H9 (cell line): ENCODE measurements around the gene KLK11. TPM values are rescaled to one million over a fixed set of nuclear protein-coding genes. Genes with fewer than 3 reads are reported as not detected.

Experiments used
- DNase-seq: peaks from one replicate; pipeline ENCODE4 v3.0.0-alpha.2; 2017
- H2AFZ ChIP-seq: one replicate; pipeline ENCODE4 v1.6.1; 2013; ENCODE audit warnings: mild to moderate bottlenecking, low read length, control low read depth, moderate library complexity
- H2AK5ac ChIP-seq: 2 replicates; pipeline ENCODE4 v1.6.1; 2013; ENCODE audit warnings: low read length, control low read depth, mixed read lengths; ENCODE audit not compliant: insufficient read length
- H2BK120ac ChIP-seq: one replicate; pipeline ENCODE4 v1.6.1; 2013; ENCODE audit warnings: low read depth, mild to moderate bottlenecking, low read length, control low read depth, inconsistent platforms; ENCODE audit not compliant: poor library complexity, severe bottlenecking
- H2BK12ac ChIP-seq: 2 replicates; pipeline ENCODE4 v1.6.1; 2013; ENCODE audit warnings: low read length, control low read depth, mixed read lengths, low read depth; ENCODE audit not compliant: insufficient read length
- H2BK15ac ChIP-seq: 2 replicates; pipeline ENCODE4 v1.6.1; 2013; ENCODE audit warnings: low read depth, low read length, control low read depth
- H2BK20ac ChIP-seq: one replicate; pipeline ENCODE4 v1.6.1; 2013; ENCODE audit warnings: low read depth, mild to moderate bottlenecking, low read length, control low read depth, inconsistent platforms; ENCODE audit not compliant: poor library complexity, severe bottlenecking
- H2BK5ac ChIP-seq: 2 replicates; pipeline ENCODE4 v1.6.1; 2013; ENCODE audit warnings: low read length, control low read depth, mixed read lengths; ENCODE audit not compliant: insufficient read length
- H3K14ac ChIP-seq: 2 replicates; pipeline ENCODE4 v1.6.1; 2013; ENCODE audit warnings: low read length, control low read depth; ENCODE audit not compliant: insufficient read depth
- H3K18ac ChIP-seq: 2 replicates; pipeline ENCODE4 v1.6.1; 2013; ENCODE audit warnings: low read depth, mild to moderate bottlenecking, mixed read lengths, low read length, control low read depth; ENCODE audit not compliant: insufficient read length
- H3K23ac ChIP-seq: 2 replicates; pipeline ENCODE4 v1.6.1; 2013; ENCODE audit warnings: low read length, control low read depth, mixed read lengths, low read depth; ENCODE audit not compliant: insufficient read length
- H3K23me2 ChIP-seq: 2 replicates; pipeline ENCODE4 v1.6.1; 2013; ENCODE audit warnings: low read depth, mild to moderate bottlenecking, mixed read lengths, low read length, control low read depth; ENCODE audit not compliant: insufficient read length, poor library complexity, severe bottlenecking
- H3K27ac ChIP-seq: 2 replicates; pipeline ENCODE4 v1.5.1; 2013; ENCODE audit warnings: low read length, control low read depth, mixed read lengths, low read depth; ENCODE audit not compliant: insufficient read length
- H3K27me3 ChIP-seq: 2 replicates; pipeline ENCODE4 v1.6.1; 2013; ENCODE audit warnings: low read length, control low read depth, inconsistent platforms; ENCODE audit not compliant: insufficient read depth
- H3K4ac ChIP-seq: 2 replicates; pipeline ENCODE4 v1.6.1; 2013; ENCODE audit warnings: low read depth, mild to moderate bottlenecking, control low read depth, inconsistent platforms, low read length, moderate library complexity
- H3K4me1 ChIP-seq: 2 replicates; pipeline ENCODE4 v1.6.1; 2013; ENCODE audit warnings: low read length, control low read depth, inconsistent platforms; ENCODE audit not compliant: insufficient read depth
- H3K4me2 ChIP-seq: 2 replicates; pipeline ENCODE4 v1.6.1; 2013; ENCODE audit warnings: low read length, control low read depth, mixed read lengths; ENCODE audit not compliant: insufficient read length, insufficient read depth
- H3K56ac ChIP-seq: 2 replicates; pipeline ENCODE4 v1.6.1; 2013; ENCODE audit warnings: low read depth, mild to moderate bottlenecking, mixed read lengths, low read length, control low read depth; ENCODE audit not compliant: insufficient read length
- H3K79me1 ChIP-seq: 2 replicates; pipeline ENCODE4 v1.6.1; 2013; ENCODE audit warnings: low read depth, mild to moderate bottlenecking, moderate library complexity, low read length, control low read depth, inconsistent platforms; ENCODE audit not compliant: insufficient read depth, poor library complexity, severe bottlenecking
- H3K79me2 ChIP-seq: 2 replicates; pipeline ENCODE4 v1.6.1; 2013; ENCODE audit warnings: low read length, control low read depth, inconsistent platforms; ENCODE audit not compliant: insufficient read depth
- H3K9ac ChIP-seq: 2 replicates; pipeline ENCODE4 v1.6.1; 2013; ENCODE audit warnings: low read length, control low read depth, mixed read lengths; ENCODE audit not compliant: insufficient read length; ENCODE audit errors: extremely low read depth
- H3K9me3 ChIP-seq: one replicate; pipeline ENCODE4 v1.6.1; 2013; ENCODE audit warnings: low read depth, low read length, inconsistent platforms; ENCODE audit not compliant: control insufficient read depth
- H3T11ph ChIP-seq: one replicate; pipeline ENCODE4 v1.6.1; 2013; ENCODE audit warnings: mild to moderate bottlenecking, low read length, control low read depth, inconsistent platforms
- H4K20me1 ChIP-seq: one replicate; pipeline ENCODE4 v1.6.1; 2013; ENCODE audit not compliant: control insufficient read depth, insufficient read length, insufficient read depth
- H4K5ac ChIP-seq: 2 replicates; pipeline ENCODE4 v1.6.1; 2013; ENCODE audit warnings: low read depth, mild to moderate bottlenecking, mixed read lengths, low read length, control low read depth; ENCODE audit not compliant: insufficient read length
- H4K8ac ChIP-seq: replicated peaks from 2 replicates; pipeline ENCODE4 v1.6.1; 2013; ENCODE audit warnings: low read length, control low read depth, mixed read lengths, low read depth; ENCODE audit not compliant: insufficient read length
- H4K91ac ChIP-seq: 2 replicates; pipeline ENCODE4 v1.6.1; 2013; ENCODE audit warnings: low read depth, mild to moderate bottlenecking, moderate library complexity, mixed read lengths, low read length, control low read depth; ENCODE audit not compliant: insufficient read length
- H3K27ac Mint-ChIP-seq, 3 experiments: 2 replicates in 2 of 3; 3 replicates in 1 of 3; pipeline ENCODE4 v1.8.0; 2020 to 2021; ENCODE audit warnings: mixed read lengths in 3 of 3, mild to moderate bottlenecking in 1 of 3, moderate library complexity in 1 of 3
- H3K27me3 Mint-ChIP-seq: 2 replicates; pipeline ENCODE4 v1.8.0; 2021; ENCODE audit warnings: low read depth, mild to moderate bottlenecking, moderate library complexity, mixed read lengths
- H3K36me3 Mint-ChIP-seq, 3 experiments: 2 replicates in 2 of 3; 3 replicates in 1 of 3; pipeline ENCODE4 v1.8.0; 2020 to 2021; ENCODE audit warnings: low read depth in 3 of 3, mixed read lengths in 3 of 3; ENCODE audit not compliant: insufficient read depth in 1 of 3
- H3K4me1 Mint-ChIP-seq, 2 experiments: 2 replicates each; pipeline ENCODE4 v1.8.0; 2020; ENCODE audit warnings: mixed read lengths in 2 of 2
- H3K4me3 Mint-ChIP-seq, 2 experiments: 2 replicates in 1 of 2; 3 replicates in 1 of 2; pipeline ENCODE4 v1.8.0; 2020 to 2021; ENCODE audit warnings: mild to moderate bottlenecking in 2 of 2, mixed read lengths in 2 of 2, moderate library complexity in 1 of 2
- H3K9me3 Mint-ChIP-seq, 2 experiments: 2 replicates in 1 of 2; 3 replicates in 1 of 2; pipeline ENCODE4 v1.8.0; 2020; ENCODE audit warnings: mild to moderate bottlenecking in 2 of 2, mixed read lengths in 2 of 2, moderate library complexity in 1 of 2
- WGBS: extraction: QIAGEN DNeasy Blood & Tissue Kit; methylation state at CpG from one replicate; pipeline ENCODE4 v1.1.7; 2013; ENCODE audit warnings: missing lambda C conversion rate, low lambda C conversion rate, mixed read lengths; ENCODE audit not compliant: insufficient read length; ENCODE audit errors: extremely low coverage; 5-methylcytosine and 5-hydroxymethylcytosine counted together
- total RNA-seq: library from RNA; stranded (reverse); gene quantifications from 2 replicates; pipeline ENCODE4 v1.2.1, GENCODE V29; 2021
- TF ChIP-seq, protein P1 (sequence below): fragments of 200-600 bp; sonication (generic); conservative IDR thresholded peaks from 3 replicates; pipeline ENCODE4 v1.8.0; 2021; ENCODE audit warnings: antibody characterized with exemption, mild to moderate bottlenecking

Gene KLK11
- total RNA-seq, 1 experiment from 2014 or later: not detected

- H3K18ac ChIP-seq: no peak overlapping the region
- no peaks in the 10 kb centered on the region for H3K9me3 ChIP-seq
- H2AK5ac ChIP-seq: no peak overlapping the region
- H3K79me2 ChIP-seq: no peaks in the 10 kb centered on the region
- no peak overlapping the region for H3K4me3 Mint-ChIP-seq
- no peak overlapping the region for H2BK15ac ChIP-seq
- H3K14ac ChIP-seq: no peak overlapping the region
- no peak overlapping the region for H2BK12ac ChIP-seq
- H2BK120ac ChIP-seq: no peak overlapping the region
- no CpG with 5 or more reads among the region's 4 CpGs for WGBS
- TF ChIP-seq, protein P1, sequence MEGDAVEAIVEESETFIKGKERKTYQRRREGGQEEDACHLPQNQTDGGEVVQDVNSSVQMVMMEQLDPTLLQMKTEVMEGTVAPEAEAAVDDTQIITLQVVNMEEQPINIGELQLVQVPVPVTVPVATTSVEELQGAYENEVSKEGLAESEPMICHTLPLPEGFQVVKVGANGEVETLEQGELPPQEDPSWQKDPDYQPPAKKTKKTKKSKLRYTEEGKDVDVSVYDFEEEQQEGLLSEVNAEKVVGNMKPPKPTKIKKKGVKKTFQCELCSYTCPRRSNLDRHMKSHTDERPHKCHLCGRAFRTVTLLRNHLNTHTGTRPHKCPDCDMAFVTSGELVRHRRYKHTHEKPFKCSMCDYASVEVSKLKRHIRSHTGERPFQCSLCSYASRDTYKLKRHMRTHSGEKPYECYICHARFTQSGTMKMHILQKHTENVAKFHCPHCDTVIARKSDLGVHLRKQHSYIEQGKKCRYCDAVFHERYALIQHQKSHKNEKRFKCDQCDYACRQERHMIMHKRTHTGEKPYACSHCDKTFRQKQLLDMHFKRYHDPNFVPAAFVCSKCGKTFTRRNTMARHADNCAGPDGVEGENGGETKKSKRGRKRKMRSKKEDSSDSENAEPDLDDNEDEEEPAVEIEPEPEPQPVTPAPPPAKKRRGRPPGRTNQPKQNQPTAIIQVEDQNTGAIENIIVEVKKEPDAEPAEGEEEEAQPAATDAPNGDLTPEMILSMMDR: no peak
- H4K91ac ChIP-seq: no peak overlapping the region
- H2BK5ac ChIP-seq: no peak overlapping the region
- no peak overlapping the region for H4K5ac ChIP-seq
- H3K27ac ChIP-seq: no peak overlapping the region
- no peak overlapping the region for H2AFZ ChIP-seq
- no peaks in the 10 kb centered on the region for H4K20me1 ChIP-seq
- H3K23me2 ChIP-seq: peaks cover 6% of the 10 kb centered on the region
- no peaks in the 10 kb centered on the region for H3K27me3 ChIP-seq
- no peak overlapping the region for H3K27ac Mint-ChIP-seq
- H3K36me3 Mint-ChIP-seq: no peaks in the 10 kb centered on the region; a peak in 1 of 7 replicates
- H3K4me1 Mint-ChIP-seq: peaks cover 21 to 38% of the 10 kb centered on the region in 2 experiments
- H3K4ac ChIP-seq: no peak overlapping the region
- H3K79me1 ChIP-seq: no peaks in the 10 kb centered on the region
- H3K9me3 Mint-ChIP-seq: peaks cover 0 to 4% of the 10 kb centered on the region in 2 experiments; a peak in 2 of 5 replicates
- no peak overlapping the region for H3K56ac ChIP-seq
- H3T11ph ChIP-seq: no peak overlapping the region
- peaks cover 39% of the 10 kb centered on the region for H3K27me3 Mint-ChIP-seq
- no peak overlapping the region for H2BK20ac ChIP-seq
- H3K4me1 ChIP-seq: 0 out of 2 replicates have a peak, but pooled peaks cover 4% of the 10 kb centered on the region
- no peak overlapping the region for H4K8ac ChIP-seq
- DNase-seq: no peak
- no peak overlapping the region for H3K4me2 ChIP-seq
- no peak overlapping the region for H3K9ac ChIP-seq
- no peak overlapping the region for H3K23ac ChIP-seq
Measured at GRCh38 chr19:50998686-50999085, 27.7 kb downstream of the KLK11 start.
